Endodermal cell (in vitro differentiated cells): ENCODE measurements around the gene SEMA5B. TPM values are rescaled to one million over a fixed set of nuclear protein-coding genes. Genes with fewer than 3 reads are reported as not detected.

Source experiments
- DNase-seq: peaks from one replicate; pipeline ENCODE4 v3.0.0-alpha.2; 2017
- H3K27ac ChIP-seq: 2 replicates; pipeline ENCODE4 v1.5.1; 2013; ENCODE audit warnings: mild to moderate bottlenecking, low read depth, low read length, moderate library complexity
- H3K27me3 ChIP-seq: 2 replicates; pipeline ENCODE4 v1.6.1; 2013; ENCODE audit warnings: mild to moderate bottlenecking, low read length, moderate library complexity; ENCODE audit not compliant: insufficient read depth, control insufficient read depth, poor library complexity, severe bottlenecking
- H3K36me3 ChIP-seq: 2 replicates; pipeline ENCODE4 v1.7.0; 2013; ENCODE audit warnings: mild to moderate bottlenecking, low read length, moderate library complexity; ENCODE audit not compliant: control insufficient read depth, insufficient read depth
- H3K4me1 ChIP-seq: one replicate; pipeline ENCODE4 v1.7.0; 2013; ENCODE audit warnings: low read length; ENCODE audit not compliant: control insufficient read depth, insufficient read depth
- H3K4me3 ChIP-seq: 2 replicates; pipeline ENCODE4 v1.5.1; 2013; ENCODE audit warnings: mild to moderate bottlenecking, low read length, moderate library complexity
- H3K9ac ChIP-seq: 2 replicates; pipeline ENCODE4 v1.6.1; 2013; ENCODE audit warnings: mild to moderate bottlenecking, low read length, moderate library complexity; ENCODE audit not compliant: poor library complexity, severe bottlenecking; ENCODE audit errors: extremely low read depth
- H3K9me3 ChIP-seq: 2 replicates; pipeline ENCODE4 v1.6.1; 2013; ENCODE audit warnings: mild to moderate bottlenecking, low read length, moderate library complexity; ENCODE audit not compliant: control insufficient read depth
- H3K27ac Mint-ChIP-seq: 2 replicates; pipeline ENCODE4 v1.8.0; 2020; ENCODE audit warnings: mixed read lengths
- H3K27me3 Mint-ChIP-seq: 2 replicates; pipeline ENCODE4 v1.8.0; 2021; ENCODE audit warnings: mild to moderate bottlenecking, mixed read lengths; ENCODE audit not compliant: insufficient read depth
- H3K36me3 Mint-ChIP-seq: 2 replicates; pipeline ENCODE4 v1.8.0; 2020; ENCODE audit warnings: low read depth, mixed read lengths
- H3K4me1 Mint-ChIP-seq: 2 replicates; pipeline ENCODE4 v1.8.0; 2020; ENCODE audit warnings: mixed read lengths
- H3K4me3 Mint-ChIP-seq: 2 replicates; pipeline ENCODE4 v1.8.0; 2020; ENCODE audit warnings: mild to moderate bottlenecking, moderate library complexity, mixed read lengths
- H3K9me3 Mint-ChIP-seq: 2 replicates; pipeline ENCODE4 v1.8.0; 2020; ENCODE audit warnings: mild to moderate bottlenecking, mixed read lengths
- CTCF ChIP-seq: fragments of 200-600 bp; sonication (generic); conservative IDR thresholded peaks from 2 replicates; pipeline ENCODE4 v1.5.0; 2021; ENCODE audit warnings: antibody characterized with exemption, mild to moderate bottlenecking
- WGBS, 2 experiments: methylation state at CpG; one replicate each; pipeline versions ENCODE4 v1.1.5 to v1.1.7; 2013; ENCODE audit warnings: missing lambda C conversion rate in 2 of 2, mixed read lengths in 1 of 2; ENCODE audit not compliant: insufficient coverage in 1 of 2, insufficient read length in 1 of 2; 5-methylcytosine and 5-hydroxymethylcytosine counted together
- total RNA-seq, 2 donors: library from RNA; stranded (reverse); fragmentation: NEBNext Ultra II Directional in 1 of 2; extraction: Animal tissue kit (Norgen Biotek cat#: 25700) in 1 of 2; gene quantifications; 2 replicates in 1 of 2; 3 replicates in 1 of 2; pipeline ENCODE4 v1.2.1, GENCODE V29; 2021

The SEMA5B gene
- total RNA-seq, 2 donors from 2014 or later: 37.3 to 45.8 TPM

GRCh38 chr3:122927726-122928125 lies 99.8 kb downstream of the SEMA5B start:
- H3K27ac ChIP-seq: no peak overlapping the region
- Mint-ChIP-seq H3K27ac (no peak overlapping the region), H3K9me3 (no peaks in the 10 kb centered on the region)

GRCh38 chr3:122926811-122927210 lies 100.8 kb downstream of the SEMA5B start:
- TF ChIP-seq CTCF: no peak
- Mint-ChIP-seq H3K4me1 (no peaks in the 10 kb centered on the region), H3K27ac (no peak overlapping the region), H3K4me3 (no peak overlapping the region), H3K36me3 (peaks cover 6% of the 10 kb centered on the region), H3K9me3 (no peaks in the 10 kb centered on the region), H3K27me3 (peaks cover 2% of the 10 kb centered on the region)
- no peak for DNase-seq
- Histone ChIP-seq H3K27ac (no peak overlapping the region), H3K9me3 (no peaks in the 10 kb centered on the region), H3K27me3 (peaks cover 19% of the 10 kb centered on the region), H3K4me1 (no peaks in the 10 kb centered on the region), H3K36me3 (no peaks in the 10 kb centered on the region), H3K9ac (no peak overlapping the region), H3K4me3 (no peak overlapping the region)
- WGBS, 2 experiments: 92 to 95% methylated on average over 2 to 3 of the region's 3 CpGs

More at GRCh38 chr3:122927726-122928125, 99.8 kb downstream of the SEMA5B start:
- TF ChIP-seq CTCF: no peak
- no peaks in the 10 kb centered on the region for H3K4me1 ChIP-seq
- H3K27me3 Mint-ChIP-seq: peaks cover 2% of the 10 kb centered on the region
- H3K4me3 Mint-ChIP-seq: no peak overlapping the region
- peaks cover 6% of the 10 kb centered on the region for H3K36me3 Mint-ChIP-seq
- 95 to 100% methylated on average over 3 to 10 of the region's 10 CpGs for WGBS, 2 experiments
- H3K36me3 ChIP-seq: no peaks in the 10 kb centered on the region
- H3K4me1 Mint-ChIP-seq: no peaks in the 10 kb centered on the region
- H3K9me3 ChIP-seq: no peaks in the 10 kb centered on the region
- DNase-seq: no peak
- H3K27me3 ChIP-seq: peaks cover 10% of the 10 kb centered on the region
- no peak overlapping the region for H3K4me3 ChIP-seq
- no peak overlapping the region for H3K9ac ChIP-seq

- peaks cover 24% of the 10 kb centered on the region for H3K27me3 ChIP-seq
- no peaks in the 10 kb centered on the region for H3K9me3 Mint-ChIP-seq
- H3K36me3 Mint-ChIP-seq: peaks cover 9% of the 10 kb centered on the region
- no peak overlapping the region for H3K4me3 ChIP-seq
- H3K27ac Mint-ChIP-seq: no peak overlapping the region
- H3K27me3 Mint-ChIP-seq: peaks cover 7% of the 10 kb centered on the region
- DNase-seq: peak; percentile 28
- no peak overlapping the region for H3K27ac ChIP-seq
- H3K4me1 Mint-ChIP-seq: peaks cover 2% of the 10 kb centered on the region
- no peaks in the 10 kb centered on the region for H3K4me1 ChIP-seq
- WGBS, 2 experiments: 94 to 95% methylated on average over 10 to 20 of the region's 20 CpGs
- H3K9ac ChIP-seq: no peak overlapping the region
- no peaks in the 10 kb centered on the region for H3K36me3 ChIP-seq
- no peak for TF ChIP-seq CTCF
- no peak overlapping the region for H3K4me3 Mint-ChIP-seq
- H3K9me3 ChIP-seq: no peaks in the 10 kb centered on the region
Observed at GRCh38 chr3:122926322-122926721, 101.2 kb downstream of the SEMA5B start.
